Fibroblast of lung (primary cell): ENCODE results near the gene PPFIBP1. TPM values are rescaled to one million over a fixed set of nuclear protein-coding genes. Genes with fewer than 3 reads are reported as not detected.

Source experiments
- DNase-seq, 2 donors: peaks; one replicate each; pipeline versions ENCODE4 v3.0.0 to v3.0.0-alpha.2; 2010; ENCODE audit warnings: low read depth in 2 of 2
- H2AFZ ChIP-seq: 2 replicates; pipeline ENCODE4 v1.5.1; 2012; ENCODE audit warnings: low read length, control low read depth, inconsistent platforms
- H3K27ac ChIP-seq: 2 replicates; pipeline ENCODE4 v1.5.1; 2011; ENCODE audit warnings: low read length, control low read depth; ENCODE audit not compliant: insufficient read depth
- H3K27me3 ChIP-seq: 2 replicates; pipeline ENCODE4 v1.5.1; 2011; ENCODE audit warnings: mild to moderate bottlenecking, low read length; ENCODE audit not compliant: control insufficient read depth, insufficient read depth
- H3K36me3 ChIP-seq: 2 replicates; pipeline ENCODE4 v1.5.1; 2011; ENCODE audit warnings: low read length; ENCODE audit not compliant: control insufficient read depth, insufficient read depth
- H3K4me1 ChIP-seq: 2 replicates; pipeline ENCODE4 v1.5.1; 2011; ENCODE audit warnings: low read length; ENCODE audit not compliant: control insufficient read depth, insufficient read depth; ENCODE audit errors: extremely low read depth
- H3K4me2 ChIP-seq: 2 replicates; pipeline ENCODE4 v1.5.1; 2011; ENCODE audit warnings: low read length, control low read depth; ENCODE audit not compliant: insufficient read depth; ENCODE audit errors: extremely low read depth
- H3K4me3 ChIP-seq, 4 experiments: fragments of 200-600 bp in 1 of 4; sonication (generic) in 1 of 4; replicated peaks in 1 of 4; 2 replicates each; pipeline ENCODE4 v1.5.1; 2011 to 2016; ENCODE audit warnings: low read length in 4 of 4, low read depth in 3 of 4, mild to moderate bottlenecking in 3 of 4, control low read depth in 2 of 4, inconsistent platforms in 1 of 4, mixed read lengths in 1 of 4; ENCODE audit not compliant: insufficient read depth in 1 of 4; ENCODE audit errors: control extremely low read depth in 1 of 4
- H3K79me2 ChIP-seq: 2 replicates; pipeline ENCODE4 v1.5.1; 2012; ENCODE audit warnings: mild to moderate bottlenecking, low read length, inconsistent platforms; ENCODE audit not compliant: control insufficient read depth, insufficient read depth
- H3K9ac ChIP-seq: 2 replicates; pipeline ENCODE4 v1.5.1; 2011; ENCODE audit warnings: mild to moderate bottlenecking, low read length, control low read depth; ENCODE audit not compliant: insufficient read depth
- H3K9me3 ChIP-seq: 2 replicates; pipeline ENCODE4 v1.5.1; 2012; ENCODE audit warnings: low read depth, low read length; ENCODE audit not compliant: control insufficient read depth, insufficient read depth
- H4K20me1 ChIP-seq: 2 replicates; pipeline ENCODE4 v1.5.1; 2011; ENCODE audit warnings: low read length; ENCODE audit not compliant: control insufficient read depth, insufficient read depth; ENCODE audit errors: extremely low read depth
- CTCF ChIP-seq, 2 donors: IDR thresholded peaks in 1 of 2; conservative IDR thresholded peaks in 1 of 2; 1 replicate in 1 of 2; 2 replicates in 1 of 2; pipeline ENCODE4 v1.5.1; 2011 to 2012; ENCODE audit warnings: low read length in 2 of 2, control low read depth in 1 of 2, inconsistent platforms in 1 of 2, low read depth in 1 of 2, mild to moderate bottlenecking in 1 of 2
- EZH2 ChIP-seq: IDR thresholded peaks from 2 replicates; pipeline ENCODE4 v1.5.1; 2012; ENCODE audit warnings: low read length, control low read depth, mild to moderate bottlenecking; ENCODE audit errors: missing control alignments
- polyA plus RNA-seq, 2 donors: library from polyadenylated mRNA; depleted of rRNA in 1 of 2; stranded (reverse) in 1 of 2; unstranded in 1 of 2; fragments of >200 nt; gene quantifications; 2 replicates each; pipeline ENCODE4 v1.2.1, GENCODE V29; 2011 to 2012; ENCODE audit warnings: missing spikeins in 1 of 2
- total RNA-seq: library from RNA; depleted of rRNA; stranded (reverse); fragments of >200 nt; gene quantifications from 2 replicates; pipeline ENCODE4 v1.2.1, GENCODE V29; 2014

The PPFIBP1 gene
- total and polyA plus RNA-seq, 2 donors (not counting 1 experiment from before 2014, with no cell fraction given), result 65.1 to 93.0 TPM

- no peak overlapping the region for H3K27ac ChIP-seq
- no peak overlapping the region for H2AFZ ChIP-seq
- no peaks in the 10 kb centered on the region for H3K27me3 ChIP-seq
- peaks cover 39% of the 10 kb centered on the region for H3K4me1 ChIP-seq
- DNase-seq, result no peak
- no peak overlapping the region for H3K9ac ChIP-seq
- H4K20me1 ChIP-seq, result no peaks in the 10 kb centered on the region
- no peak overlapping the region for H3K4me2 ChIP-seq
- H3K9me3 ChIP-seq, result no peaks in the 10 kb centered on the region
- H3K79me2 ChIP-seq, result peaks cover 72% of the 10 kb centered on the region
- no peaks in the 10 kb centered on the region for H3K36me3 ChIP-seq
- TF ChIP-seq CTCF (conservative IDR thresholded peaks at IDR 0.05 in 1 of 2, IDR thresholded peaks at IDR 0.05 in 1 of 2; ENCODE audit: low read depth in 1 of 2, low read length in 2 of 2), result no peak
- TF ChIP-seq EZH2, result no peak
- no peak overlapping the region for H3K4me3 ChIP-seq
These were observed 28.2 kb downstream of the PPFIBP1 start for GRCh38 chr12:27552235-27552634.

- Histone ChIP-seq H3K9ac (no peak overlapping the region), H3K4me2 (peak overlapping the region; percentile 56), H3K79me2 (peaks cover 72% of the 10 kb centered on the region), H3K27ac (peak overlapping the region; percentile 61), H3K4me1 (peaks cover 39% of the 10 kb centered on the region), H4K20me1 (no peaks in the 10 kb centered on the region), H3K9me3 (no peaks in the 10 kb centered on the region), H2AFZ (no peak overlapping the region), H3K4me3 (no peak overlapping the region), H3K36me3 (no peaks in the 10 kb centered on the region), H3K27me3 (no peaks in the 10 kb centered on the region)
- DNase-seq, result peak; percentile 28 to 55
- no peak for TF ChIP-seq EZH2
- no peak for TF ChIP-seq CTCF (conservative IDR thresholded peaks at IDR 0.05 in 1 of 2, IDR thresholded peaks at IDR 0.05 in 1 of 2; ENCODE audit: low read depth in 1 of 2, low read length in 2 of 2)
These were observed 29.0 kb downstream of the PPFIBP1 start for GRCh38 chr12:27552886-27553560.

- Histone ChIP-seq H3K4me1 (peaks cover 37% of the 10 kb centered on the region), H3K4me2 (peak overlapping the region; percentile 76), H3K79me2 (peaks cover 78% of the 10 kb centered on the region), H3K27ac (peak overlapping the region; percentile 76), H3K27me3 (no peaks in the 10 kb centered on the region), H3K4me3 (peak overlapping the region in 2 of 4 experiments; percentile 17 to 27), H3K36me3 (no peaks in the 10 kb centered on the region), H3K9me3 (no peaks in the 10 kb centered on the region), H4K20me1 (no peaks in the 10 kb centered on the region), H2AFZ (no peak overlapping the region), H3K9ac (no peak overlapping the region)
- no peak for TF ChIP-seq CTCF (conservative IDR thresholded peaks at IDR 0.05 in 1 of 2, IDR thresholded peaks at IDR 0.05 in 1 of 2; ENCODE audit: low read depth in 1 of 2, low read length in 2 of 2)
- no peak for TF ChIP-seq EZH2
- DNase-seq, result peak in 1 of 2 donors; percentile 29
These were observed 29.9 kb downstream of the PPFIBP1 start for GRCh38 chr12:27553941-27554340.
